NCI-H2029 (cell line): ENCODE results near the gene IFI27L2.
"Not testable (repeated sequence)": the region's sequence is repeated elsewhere in the genome, so short reads cannot be mapped to it uniquely, and the experiment has no call there.

Experiments used
- DNase-seq: peaks from one replicate; lab custom pipeline; 2025; lab: John Stamatoyannopoulos, UW

The IFI27L2 gene

GRCh38 chr14:94129111-94129757 lies at the start of gene IFI27L2:
TSS of gene IFI27L2 (minus strand) at chr14:94129604. CDS start at chr14:94129564, 40 bp downstream.
- no peak for DNase-seq

- DNase-seq: no peak
These were observed 48.4 kb upstream of the IFI27L2 start for GRCh38 chr14:94177806-94178205.

- no peak for DNase-seq
These were observed 47.4 kb upstream of the IFI27L2 start for GRCh38 chr14:94176808-94177207.

GRCh38 chr14:94175747-94176146 lies 46.3 kb upstream of the IFI27L2 start:
- no peak for DNase-seq

GRCh38 chr14:94175011-94175745 lies 45.8 kb upstream of the IFI27L2 start:
- no peak for DNase-seq

GRCh38 chr14:94174604-94175010 lies 45.2 kb upstream of the IFI27L2 start:
- no peak for DNase-seq

GRCh38 chr14:94173885-94174603 lies 44.6 kb upstream of the IFI27L2 start, which contains the start of gene PPP4R4:
TSS of gene PPP4R4 (plus strand) at chr14:94174322. CDS start at chr14:94174466, 144 bp downstream.
- DNase-seq: peak; percentile 74

GRCh38 chr14:94173471-94173884 lies 44.1 kb upstream of the IFI27L2 start:
- DNase-seq: no peak

- no peak for DNase-seq
These were observed 43.1 kb upstream of the IFI27L2 start for GRCh38 chr14:94172545-94172944.

GRCh38 chr14:94171208-94171607 lies 41.8 kb upstream of the IFI27L2 start:
- no peak for DNase-seq

- no peak for DNase-seq
These were observed 40.7 kb upstream of the IFI27L2 start for GRCh38 chr14:94170136-94170535.

GRCh38 chr14:94165744-94166143 lies 36.3 kb upstream of the IFI27L2 start:
- no peak for DNase-seq

GRCh38 chr14:94164685-94165431 lies 35.5 kb upstream of the IFI27L2 start:
- no peak for DNase-seq

- no peak for DNase-seq
These were observed 34.4 kb upstream of the IFI27L2 start for GRCh38 chr14:94163796-94164195.

GRCh38 chr14:94162466-94162865 lies 33.1 kb upstream of the IFI27L2 start:
- no peak for DNase-seq

- no peak for DNase-seq
These were observed 32.6 kb upstream of the IFI27L2 start for GRCh38 chr14:94161981-94162380.

- DNase-seq: no peak
These were observed 31.7 kb upstream of the IFI27L2 start for GRCh38 chr14:94161058-94161457.

GRCh38 chr14:94158239-94158883 lies 29.0 kb upstream of the IFI27L2 start:
- no peak for DNase-seq

- peak; percentile 46 for DNase-seq
These were observed 27.8 kb upstream of the IFI27L2 start for GRCh38 chr14:94157197-94157596.

- DNase-seq: not testable (repeated sequence)
These were observed 26.7 kb upstream of the IFI27L2 start for GRCh38 chr14:94156143-94156542.

- DNase-seq: no peak
These were observed 24.4 kb upstream of the IFI27L2 start for GRCh38 chr14:94153750-94154342.
